ENCODE results near the gene ENC1. TPM values are rescaled to one million over a fixed set of nuclear protein-coding genes. Genes with fewer than 3 reads are reported as not detected.

ENC1 gene
- total and polyA plus RNA-seq, 2 of the 8 experiments (the other 6 are each of a cell fraction or from before 2014, with no cell fraction given), result 5.5 to 13.2 TPM

- Histone ChIP-seq H3K18ac (ENCODE audit: extremely low read depth, low read length) (no peak overlapping the region), H4K8ac (ENCODE audit: extremely low read depth, insufficient read depth, low read length) (no peak overlapping the region), H3K27me3 (replicated peaks in 1 of 4; ENCODE audit: control insufficient read depth in 3 of 4, extremely low read depth in 1 of 4, insufficient read depth in 3 of 4, low read length in 3 of 4) (no peaks in the 10 kb centered on the region), H2BK15ac (ENCODE audit: low read length) (no peak overlapping the region), H3K4me3 (ENCODE audit: extremely low read depth in 1 of 4, insufficient read depth in 2 of 4, low read depth in 3 of 4, low read length in 4 of 4) (no peak overlapping the region), H3K56ac (replicated peaks; ENCODE audit: insufficient read length, low read depth, low read length) (no peak overlapping the region), H3K23me2 (ENCODE audit: low read depth, low read length) (no peaks in the 10 kb centered on the region), H3K27ac (ENCODE audit: low read depth, low read length) (no peak overlapping the region), H3K79me2 (ENCODE audit: control insufficient read depth in 1 of 2, insufficient read depth in 2 of 2, low read length in 2 of 2) (no peaks in the 10 kb centered on the region), H3K4me2 (ENCODE audit: insufficient read depth in 1 of 2, low read depth in 2 of 2, low read length in 2 of 2) (no peak overlapping the region), H3K4me1 (replicated peaks in 1 of 4; ENCODE audit: control insufficient read depth in 3 of 4, insufficient read depth in 4 of 4, low read length in 3 of 4) (no peaks in the 10 kb centered on the region), H2BK5ac (ENCODE audit: low read depth, low read length) (no peak overlapping the region), H3K14ac (ENCODE audit: insufficient read length) (no peak overlapping the region), H4K91ac (replicated peaks; ENCODE audit: insufficient read length, low read length) (no peak overlapping the region), H3K9ac (replicated peaks in 1 of 4; ENCODE audit: extremely low read depth in 1 of 4, low read depth in 3 of 4, low read length in 3 of 4) (no peak overlapping the region), H2BK20ac (ENCODE audit: low read length) (no peak overlapping the region), H2BK12ac (ENCODE audit: low read depth, low read length) (no peak overlapping the region), H3K4ac (replicated peaks; ENCODE audit: insufficient read length, low read depth, low read length) (no peak overlapping the region), H4K5ac (ENCODE audit: insufficient read length, low read depth, low read length) (no peak overlapping the region), H2BK120ac (replicated peaks; ENCODE audit: low read depth, low read length) (no peak overlapping the region), H3K36me3 (ENCODE audit: control insufficient read depth in 2 of 4, insufficient read depth in 4 of 4, low read length in 3 of 4) (no peaks in the 10 kb centered on the region), H2AFZ (ENCODE audit: low read length) (no peak overlapping the region), H2AK5ac (ENCODE audit: low read depth, low read length) (no peak overlapping the region), H3K23ac (ENCODE audit: insufficient read length) (no peak overlapping the region), H3K79me1 (ENCODE audit: low read depth, low read length) (no peaks in the 10 kb centered on the region), H4K20me1 (replicated peaks in 1 of 2; ENCODE audit: control insufficient read depth in 1 of 2, insufficient read depth in 2 of 2, low read length in 2 of 2) (no peaks in the 10 kb centered on the region), H3K9me3 (ENCODE audit: insufficient read depth in 2 of 2, low read depth in 1 of 2, low read length in 1 of 2) (no peaks in the 10 kb centered on the region)
- WGBS, 2 experiments (ENCODE audit: extremely low coverage in 1 of 2, insufficient coverage in 1 of 2, insufficient read length in 1 of 2, insufficient replicate concordance in 2 of 2, low coverage in 1 of 2, low lambda C conversion rate in 2 of 2, missing lambda C conversion rate in 1 of 2), result 86% methylated on average over 1 of the region's 1 CpG; no CpG with 5 or more reads in 1 of the 2 experiments
- FAIRE-seq (no peak), DNase-seq (ENCODE audit: low read depth in 1 of 2, low spot score in 2 of 2) (no peak)
- TF ChIP-seq SAP30 (IDR thresholded peaks at IDR 0.05; ENCODE audit: insufficient read depth, insufficient replicate concordance, low read length) (no peak), TEAD4 (IDR thresholded peaks at IDR 0.05; ENCODE audit: low read depth, low read length) (no peak), MAFK (IDR thresholded peaks at IDR 0.05; ENCODE audit: low read depth, low read length) (no peak), TBP (IDR thresholded peaks at IDR 0.05; ENCODE audit: low read depth, low read length) (no peak), POLR2A (IDR thresholded peaks at IDR 0.05; ENCODE audit: control extremely low read depth in 1 of 2, low read depth in 2 of 2, low read length in 2 of 2) (no peak), HDAC6 (IDR thresholded peaks at IDR 0.05; ENCODE audit: low read depth, low read length) (no peak), CEBPB (IDR thresholded peaks at IDR 0.05; ENCODE audit: low read depth, low read length) (no peak)
- CTCF ChIA-PET (ENCODE audit: partially characterized antibody), result no interaction called here
- POLR2A ChIA-PET (ENCODE audit: partially characterized antibody), result no interaction called here
Measured at GRCh38 chr5:74603376-74603775, 37.2 kb downstream of the ENC1 start.
